ENCODE results near the gene TRPT1.

DNA sequence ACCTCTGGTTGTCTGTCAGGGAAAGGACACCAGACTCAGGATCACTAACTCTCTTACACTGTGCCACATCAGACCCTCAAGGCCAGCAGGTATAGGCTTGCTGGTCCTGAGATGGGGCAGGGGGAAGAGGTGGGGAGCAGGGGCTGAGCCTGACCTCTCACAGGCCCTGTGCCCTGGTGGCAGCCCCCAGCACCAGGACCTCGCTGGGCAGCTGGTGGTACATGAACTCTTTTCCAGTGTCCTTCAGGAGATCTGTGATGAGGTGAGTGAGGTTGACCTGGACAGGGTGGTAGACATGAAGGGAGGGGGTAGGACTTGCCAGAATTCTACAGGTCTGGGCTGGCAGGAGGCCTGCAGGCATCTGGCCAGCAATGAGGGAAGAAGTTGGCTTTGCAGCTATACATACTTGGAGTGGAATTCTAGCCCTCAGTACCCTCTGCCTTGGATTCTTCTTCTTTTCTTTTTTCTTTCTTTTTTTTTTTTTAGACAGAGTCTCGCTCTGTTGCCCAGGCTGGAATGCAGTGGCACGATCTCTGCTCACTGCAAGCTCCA, 1.5 kb upstream of the TRPT1 start:
- TF ChIP-seq, protein P1, sequence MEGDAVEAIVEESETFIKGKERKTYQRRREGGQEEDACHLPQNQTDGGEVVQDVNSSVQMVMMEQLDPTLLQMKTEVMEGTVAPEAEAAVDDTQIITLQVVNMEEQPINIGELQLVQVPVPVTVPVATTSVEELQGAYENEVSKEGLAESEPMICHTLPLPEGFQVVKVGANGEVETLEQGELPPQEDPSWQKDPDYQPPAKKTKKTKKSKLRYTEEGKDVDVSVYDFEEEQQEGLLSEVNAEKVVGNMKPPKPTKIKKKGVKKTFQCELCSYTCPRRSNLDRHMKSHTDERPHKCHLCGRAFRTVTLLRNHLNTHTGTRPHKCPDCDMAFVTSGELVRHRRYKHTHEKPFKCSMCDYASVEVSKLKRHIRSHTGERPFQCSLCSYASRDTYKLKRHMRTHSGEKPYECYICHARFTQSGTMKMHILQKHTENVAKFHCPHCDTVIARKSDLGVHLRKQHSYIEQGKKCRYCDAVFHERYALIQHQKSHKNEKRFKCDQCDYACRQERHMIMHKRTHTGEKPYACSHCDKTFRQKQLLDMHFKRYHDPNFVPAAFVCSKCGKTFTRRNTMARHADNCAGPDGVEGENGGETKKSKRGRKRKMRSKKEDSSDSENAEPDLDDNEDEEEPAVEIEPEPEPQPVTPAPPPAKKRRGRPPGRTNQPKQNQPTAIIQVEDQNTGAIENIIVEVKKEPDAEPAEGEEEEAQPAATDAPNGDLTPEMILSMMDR (IDR thresholded peaks at IDR 0.05): no peak
- TF ChIP-seq POLR2A (IDR thresholded peaks at IDR 0.05): no peak

Measured in testis (tissue), 2 donors.